ENCODE measurements around the gene KRTAP12-1. TPM values are rescaled to one million over a fixed set of nuclear protein-coding genes. Genes with fewer than 3 reads are reported as not detected.

The KRTAP12-1 gene
- total and polyA plus RNA-seq, 2 donors (not counting 1 experiment from before 2014, with no cell fraction given) = not detected

- Histone ChIP-seq H3K9me3 (ENCODE audit: control extremely low read depth in 1 of 3, control insufficient read depth in 2 of 3, insufficient read depth in 1 of 3, low read length in 2 of 3) (peaks cover 0 to 34% (median 7%) of the 10 kb centered on the region in 3 donors), H3K4me1 (ENCODE audit: control insufficient read depth in 2 of 2, insufficient read depth in 2 of 2, low read length in 2 of 2) (peaks cover 2% of the 10 kb centered on the region in 2 donors), H4K20me1 (ENCODE audit: control insufficient read depth, insufficient read depth, low read length, poor library complexity, severe bottlenecking) (no peaks in the 10 kb centered on the region), H3K27me3 (replicated peaks in 1 of 4; ENCODE audit: control extremely low read depth in 1 of 4, control insufficient read depth in 3 of 4, insufficient read depth in 4 of 4, low read length in 3 of 4) (peaks cover 0 to 80% (median 33%) of the 10 kb centered on the region in 4 experiments), H3K4me2 (replicated peaks; ENCODE audit: low read depth, low read length, poor library complexity, severe bottlenecking) (no peak overlapping the region), H3K9ac (ENCODE audit: low read length) (no peak overlapping the region), H3K27ac (ENCODE audit: low read length in 2 of 2) (no peak overlapping the region), H3K4me3 (ENCODE audit: control extremely low read depth in 1 of 5, extremely low read depth in 1 of 5, insufficient read depth in 1 of 5, low read depth in 2 of 5, low read length in 4 of 5) (no peak overlapping the region), H3K36me3 (replicated peaks in 1 of 2; ENCODE audit: control extremely low read depth in 1 of 2, control insufficient read depth in 1 of 2, extremely low read depth in 1 of 2, insufficient read depth in 2 of 2, low read length in 1 of 2) (no peaks in the 10 kb centered on the region), H2AFZ (ENCODE audit: insufficient read depth, low read depth, low read length, poor library complexity, severe bottlenecking) (no peak overlapping the region), H3K79me2 (ENCODE audit: control insufficient read depth, insufficient read depth, low read length) (no peaks in the 10 kb centered on the region)
- CTCF ChIA-PET = no interaction called here
- Mint-ChIP-seq H3K27ac (no peak overlapping the region), H3K4me1 (no peaks in the 10 kb centered on the region), H3K9me3 (ENCODE audit: insufficient read depth) (peaks cover 4% of the 10 kb centered on the region), H3K27me3 (peaks cover 56% of the 10 kb centered on the region), H3K4me3 (no peak overlapping the region)
- POLR2A ChIA-PET = no interaction called here
- WGBS (ENCODE audit: insufficient coverage) = 27% methylated on average over 13 of the region's 13 CpGs
- TF ChIP-seq EZH2 (IDR thresholded peaks at IDR 0.05; ENCODE audit: borderline replicate concordance, insufficient read depth, low read depth, low read length, poor library complexity, severe bottlenecking) (no peak), CTCF (IDR thresholded peaks at IDR 0.05) (no peak)
- no peak for ATAC-seq (ENCODE audit: low read depth)
- no peak for DNase-seq
- intact Hi-C loops (cut with micrococcal nuclease) = no loop called here
These were observed 22.7 kb upstream of the KRTAP12-1 start for GRCh38 chr21:44704636-44705001.

- Histone ChIP-seq H3K9ac (ENCODE audit: low read length) (no peak overlapping the region), H3K4me2 (replicated peaks; ENCODE audit: low read depth, low read length, poor library complexity, severe bottlenecking) (no peak overlapping the region), H3K27me3 (replicated peaks in 1 of 4; ENCODE audit: control extremely low read depth in 1 of 4, control insufficient read depth in 3 of 4, insufficient read depth in 4 of 4, low read length in 3 of 4) (peaks cover 0 to 74% (median 30%) of the 10 kb centered on the region in 4 experiments), H3K4me1 (ENCODE audit: control insufficient read depth in 2 of 2, insufficient read depth in 2 of 2, low read length in 2 of 2) (no peaks in the 10 kb centered on the region), H4K20me1 (ENCODE audit: control insufficient read depth, insufficient read depth, low read length, poor library complexity, severe bottlenecking) (no peaks in the 10 kb centered on the region), H3K36me3 (replicated peaks in 1 of 2; ENCODE audit: control extremely low read depth in 1 of 2, control insufficient read depth in 1 of 2, extremely low read depth in 1 of 2, insufficient read depth in 2 of 2, low read length in 1 of 2) (no peaks in the 10 kb centered on the region), H3K27ac (ENCODE audit: low read length in 2 of 2) (no peak overlapping the region), H3K9me3 (ENCODE audit: control extremely low read depth in 1 of 3, control insufficient read depth in 2 of 3, insufficient read depth in 1 of 3, low read length in 2 of 3) (peaks cover 0 to 34% (median 7%) of the 10 kb centered on the region in 3 donors), H2AFZ (ENCODE audit: insufficient read depth, low read depth, low read length, poor library complexity, severe bottlenecking) (no peak overlapping the region), H3K4me3 (ENCODE audit: control extremely low read depth in 1 of 5, extremely low read depth in 1 of 5, insufficient read depth in 1 of 5, low read depth in 2 of 5, low read length in 4 of 5) (no peak overlapping the region), H3K79me2 (ENCODE audit: control insufficient read depth, insufficient read depth, low read length) (no peaks in the 10 kb centered on the region)
- intact Hi-C loops (cut with micrococcal nuclease) = no loop called here
- ChIA-PET CTCF (no interaction called here), POLR2A (no interaction called here)
- no peaks in the 10 kb centered on the region for H3K4me1 Mint-ChIP-seq
- ATAC-seq (ENCODE audit: low read depth) (no peak), DNase-seq (no peak)
- H3K9me3 Mint-ChIP-seq (ENCODE audit: insufficient read depth) = peaks cover 4% of the 10 kb centered on the region
- peaks cover 55% of the 10 kb centered on the region for H3K27me3 Mint-ChIP-seq
- no peak overlapping the region for H3K4me3 Mint-ChIP-seq
- no peak overlapping the region for H3K27ac Mint-ChIP-seq
- no peak for TF ChIP-seq CTCF (IDR thresholded peaks at IDR 0.05)
- TF ChIP-seq EZH2 (IDR thresholded peaks at IDR 0.05; ENCODE audit: borderline replicate concordance, insufficient read depth, low read depth, low read length, poor library complexity, severe bottlenecking) = no peak
- 38% methylated on average over 12 of the region's 13 CpGs for WGBS (ENCODE audit: insufficient coverage)
These were observed 22.0 kb upstream of the KRTAP12-1 start for GRCh38 chr21:44703731-44704635.
